Hepatocyte (in vitro differentiated cells): ENCODE measurements around the gene SLC47A2.

Source experiments
- CTCF ChIP-seq: fragments of 200-600 bp; sonication (generic); IDR thresholded peaks from 2 replicates; pipeline ENCODE4 v1.5.1; 2016; ENCODE audit warnings: antibody characterized with exemption, mild to moderate bottlenecking; ENCODE audit not compliant: poor library complexity
- EZH2 ChIP-seq: fragments of 200-600 bp; sonication (generic); IDR thresholded peaks from 2 replicates; pipeline ENCODE4 v1.6.1; 2016; ENCODE audit warnings: antibody characterized with exemption, mild to moderate bottlenecking, borderline replicate concordance
- EZH2phosphoT487 ChIP-seq: fragments of 200-600 bp; sonication (generic); IDR thresholded peaks from one replicate; pipeline ENCODE4 v1.6.1; 2018; ENCODE audit warnings: antibody characterized with exemption, mild to moderate bottlenecking, low read depth, moderate library complexity; ENCODE audit not compliant: unreplicated experiment, severe bottlenecking

GRCh38 chr17:19755821-19756510, 39.6 kb upstream of the SLC47A2 start:
- TF ChIP-seq CTCF: no peak
- TF ChIP-seq EZH2: no peak
- no peak for TF ChIP-seq EZH2phosphoT487
